HepG2 (cell line): ENCODE measurements around the gene METTL5. TPM values are rescaled to one million over a fixed set of nuclear protein-coding genes. Genes with fewer than 3 reads are reported as not detected.

ENCODE experiments used
- AHDC1 ChIP-seq: sonication (generic); formaldehyde crosslinking; IDR thresholded peaks from 2 replicates; pipeline ENCODE4 v1.5.1; 2020; ENCODE audit warnings: mild to moderate bottlenecking, missing genetic modification reagents, borderline replicate concordance
- ARID2 ChIP-seq: sonication (generic); formaldehyde crosslinking; IDR thresholded peaks from 2 replicates; pipeline ENCODE4 v1.8.1; 2022; ENCODE audit warnings: mild to moderate bottlenecking, missing genetic modification reagents, borderline replicate concordance
- CHD2 ChIP-seq: IDR thresholded peaks from 2 replicates; pipeline ENCODE4 v1.6.1; 2011; ENCODE audit warnings: low read depth, low read length, improper control_type of control experiment
- CREB1 ChIP-seq, 2 experiments: fragments of 450-650 bp in 1 of 2; IDR thresholded peaks; 2 replicates each; pipeline ENCODE4 v1.6.1; 2016 to 2017; ENCODE audit warnings: control low read depth in 1 of 2, mild to moderate bottlenecking in 1 of 2, missing compliant biosample characterization in 1 of 2, missing genetic modification characterization in 1 of 2
- HCFC1 ChIP-seq: fragments of 150-350 bp; IDR thresholded peaks from 2 replicates; pipeline ENCODE4 v1.6.1; 2014; ENCODE audit warnings: low read depth, low read length
- HIC2 ChIP-seq: sonication (generic); formaldehyde crosslinking; IDR thresholded peaks from 2 replicates; pipeline ENCODE4 v1.9.0; 2022; ENCODE audit warnings: low read depth, missing genetic modification reagents
- IKZF4 ChIP-seq: sonication (generic); formaldehyde crosslinking; IDR thresholded peaks from 2 replicates; pipeline ENCODE4 v1.5.1; 2020; ENCODE audit warnings: borderline replicate concordance, mild to moderate bottlenecking, low read depth, missing genetic modification reagents; ENCODE audit errors: not compliant biosample characterization
- KLF9 ChIP-seq: IDR thresholded peaks from 2 replicates; pipeline ENCODE4 v1.6.1; 2016; ENCODE audit warnings: low read depth
- MYC ChIP-seq: sonication (generic); formaldehyde crosslinking; IDR thresholded peaks from 2 replicates; pipeline ENCODE4 v1.9.0; 2021; ENCODE audit warnings: missing genetic modification reagents, borderline replicate concordance
- NFYC ChIP-seq: IDR thresholded peaks from 2 replicates; pipeline ENCODE4 v1.6.1; 2016; ENCODE audit warnings: missing genetic modification reagents, missing compliant biosample characterization
- REL ChIP-seq: sonication (generic); formaldehyde crosslinking; conservative IDR thresholded peaks from 2 replicates; pipeline ENCODE4 v1.8.0; 2022; ENCODE audit warnings: mild to moderate bottlenecking, missing genetic modification reagents, moderate library complexity
- RFXAP ChIP-seq: sonication (generic); formaldehyde crosslinking; IDR thresholded peaks from 2 replicates; pipeline ENCODE4 v1.4.0; 2020; ENCODE audit warnings: missing genetic modification reagents, borderline replicate concordance
- U2AF1 ChIP-seq: fragments of 200-400 bp; formaldehyde crosslinking; optimal IDR thresholded peaks from 2 replicates; pipeline ENCODE3; 2017; ENCODE audit warnings: mild to moderate bottlenecking, low read depth, low read length
- ZBTB20 ChIP-seq: sonication (generic); formaldehyde crosslinking; IDR thresholded peaks from 2 replicates; pipeline ENCODE4 v1.8.1; 2023; ENCODE audit warnings: missing genetic modification reagents, low read depth, mild to moderate bottlenecking, borderline replicate concordance
- ZFP1 ChIP-seq: IDR thresholded peaks from 2 replicates; pipeline ENCODE4 v1.6.1; 2016
- ZFP82 ChIP-seq: sonication (generic); formaldehyde crosslinking; IDR thresholded peaks from 2 replicates; pipeline ENCODE4 v1.5.1; 2020; ENCODE audit warnings: mild to moderate bottlenecking, missing genetic modification reagents, borderline replicate concordance
- ZNF264 ChIP-seq: sonication (generic); formaldehyde crosslinking; IDR thresholded peaks from 2 replicates; pipeline ENCODE4 v1.4.0; 2020; ENCODE audit warnings: missing genetic modification reagents
- ZNF546 ChIP-seq: sonication (generic); formaldehyde crosslinking; conservative IDR thresholded peaks from 2 replicates; pipeline ENCODE4 v1.8.1; 2023; ENCODE audit warnings: mild to moderate bottlenecking, missing genetic modification reagents
- ZNF703 ChIP-seq: sonication (generic); formaldehyde crosslinking; IDR thresholded peaks from 2 replicates; pipeline ENCODE4 v1.5.1; 2020; ENCODE audit warnings: missing genetic modification reagents, mild to moderate bottlenecking, moderate library complexity, borderline replicate concordance
- ZNF816 ChIP-seq: sonication (generic); formaldehyde crosslinking; IDR thresholded peaks from 2 replicates; pipeline ENCODE4 v1.8.0; 2022; ENCODE audit warnings: missing genetic modification reagents, mild to moderate bottlenecking, borderline replicate concordance
- ZNF883 ChIP-seq: sonication (generic); formaldehyde crosslinking; IDR thresholded peaks from 2 replicates; pipeline ENCODE4 v1.5.1; 2020; ENCODE audit warnings: mild to moderate bottlenecking, missing genetic modification reagents; ENCODE audit errors: not compliant biosample characterization
- ZSCAN25 ChIP-seq: sonication (generic); formaldehyde crosslinking; IDR thresholded peaks from 2 replicates; pipeline ENCODE4 v1.8.0; 2022; ENCODE audit warnings: mild to moderate bottlenecking, missing genetic modification reagents
- polyA plus RNA-seq, 8 experiments: library from polyadenylated mRNA; depleted of rRNA in 3 of 8; stranded (reverse) in 7 of 8; unstranded in 1 of 8; fragments of >200 nt; fragmentation: Illumina TruSeq in 4 of 8; extraction: Trizol in 4 of 8; gene quantifications; 2 replicates each; pipeline versions ENCODE4 v1.2.1 to v1.2.3, GENCODE V29; 2011 to 2016; ENCODE audit warnings: low read depth in 4 of 8, missing spikeins in 1 of 8, mixed read lengths in 1 of 8; ENCODE audit not compliant: insufficient read depth in 1 of 8
- total RNA-seq, 5 experiments: library from RNA; depleted of rRNA; stranded (reverse); fragments of >200 nt; fragmentation: Illumina TruSeq; extraction: Trizol; gene quantifications; 2 replicates each; pipeline ENCODE4 v1.2.3, GENCODE V29; 2016; ENCODE audit warnings: low read depth in 1 of 5

METTL5 gene
- total and polyA plus RNA-seq, 2 of the 13 experiments (the other 11 are each of a cell fraction or from before 2014, with no cell fraction given) = 50.7 to 95.1 TPM

GRCh38 chr2:169827272-169828140, 2.8 kb upstream of the METTL5 start, which contains the start of gene UBR3 (continued):
- TF ChIP-seq ZFP82 = peak; percentile 55; the same call in 1 of the 2 replicates
- no peak for TF ChIP-seq ZNF703 (CRISPR knock-in tag)
- peak; percentile 99 for TF ChIP-seq CHD2
- no peak for TF ChIP-seq NFYC (CRISPR knock-in tag)
- peak; percentile 80 for TF ChIP-seq ZNF883
- no peak for TF ChIP-seq CREB1 (IDR thresholded peaks at IDR 0.05)
- TF ChIP-seq CREB1 (CRISPR knock-in tag; IDR thresholded peaks at IDR 0.05) = no peak
- no peak for TF ChIP-seq ZNF264
- TF ChIP-seq ZSCAN25 = peak; percentile 20
- TF ChIP-seq ZBTB20 (CRISPR knock-in tag) = peak; percentile 40; the same call in 1 of the 2 replicates
- no peak for TF ChIP-seq ZFP1 (CRISPR knock-in tag)
- no peak for TF ChIP-seq HIC2 (CRISPR knock-in tag)
- no peak for TF ChIP-seq ZNF816
- TF ChIP-seq AHDC1 = 0 out of 2 replicates have a peak, but pooled peaks have one; percentile 14
- no peak for TF ChIP-seq RFXAP
- TF ChIP-seq IKZF4 (CRISPR knock-in tag) = peak; percentile 33
- TF ChIP-seq MYC (CRISPR knock-in tag) = peak; percentile 41; the same call in 1 of the 2 replicates
- 0 out of 2 replicates have a peak, but pooled peaks have one; percentile 78 for TF ChIP-seq KLF9 (CRISPR knock-in tag)
- TF ChIP-seq REL (CRISPR knock-in tag) = peak; percentile 88; the same call in 1 of the 2 replicates
- TF ChIP-seq HCFC1 = peak; percentile 42; the same call in 1 of the 2 replicates
- 0 out of 2 replicates have a peak, but pooled peaks have one; percentile 4 for TF ChIP-seq ARID2
- TF ChIP-seq U2AF1 = no peak
- TF ChIP-seq ZNF546 (CRISPR knock-in tag) = 0 out of 2 replicates have a peak, but pooled peaks have one; percentile 34
